GM18511 (cell line): ENCODE measurements around the gene ST3GAL3.

Experiments
- ATAC-seq: cut with Tn5 transposase; IDR thresholded peaks from one replicate; pipeline ENCODE4 v1.9.1; 2021; ENCODE audit warnings: mild to moderate bottlenecking, moderate library complexity; ENCODE audit not compliant: unreplicated experiment

Gene ST3GAL3

DNA sequence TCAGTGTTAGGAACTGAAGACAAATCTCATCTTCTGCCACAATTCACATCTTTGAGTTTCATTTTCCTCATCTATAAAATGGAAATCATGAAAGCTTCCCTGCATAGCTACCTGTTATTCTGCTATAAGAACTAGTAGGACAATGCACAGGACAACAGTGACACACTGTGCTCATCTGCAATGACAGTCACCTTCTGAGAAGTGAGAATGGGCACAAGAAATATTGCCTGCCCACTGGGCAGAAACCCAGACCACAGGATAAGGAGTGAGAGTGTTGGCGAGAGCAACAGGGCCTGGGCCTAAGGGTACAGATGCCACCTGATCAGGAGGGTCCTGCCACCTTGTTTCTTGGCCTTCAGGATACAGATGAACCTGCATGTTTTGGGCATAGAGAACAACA is 203.0 kb downstream of the ST3GAL3 start:
- no peak for ATAC-seq

DNA sequence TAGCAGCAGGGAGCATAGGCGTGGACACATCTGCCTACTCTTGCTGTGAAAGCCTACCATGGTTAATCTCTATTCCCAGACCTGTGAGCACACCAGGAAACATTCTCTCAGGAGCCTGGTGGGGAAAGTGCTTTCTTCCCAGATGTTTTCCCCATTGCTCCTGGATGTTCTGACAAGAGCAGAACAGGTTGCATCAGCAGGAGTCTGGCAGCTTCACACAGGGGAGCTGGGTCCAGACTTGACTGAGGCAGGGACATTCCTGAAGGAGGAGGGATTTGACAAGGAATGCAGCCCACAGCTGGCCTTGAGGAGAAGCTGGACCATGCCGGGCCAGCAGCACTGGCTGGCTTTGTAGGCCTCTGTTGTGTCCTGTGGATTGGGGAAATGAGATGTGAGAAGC is 205.3 kb downstream of the ST3GAL3 start:
- ATAC-seq = no peak

DNA sequence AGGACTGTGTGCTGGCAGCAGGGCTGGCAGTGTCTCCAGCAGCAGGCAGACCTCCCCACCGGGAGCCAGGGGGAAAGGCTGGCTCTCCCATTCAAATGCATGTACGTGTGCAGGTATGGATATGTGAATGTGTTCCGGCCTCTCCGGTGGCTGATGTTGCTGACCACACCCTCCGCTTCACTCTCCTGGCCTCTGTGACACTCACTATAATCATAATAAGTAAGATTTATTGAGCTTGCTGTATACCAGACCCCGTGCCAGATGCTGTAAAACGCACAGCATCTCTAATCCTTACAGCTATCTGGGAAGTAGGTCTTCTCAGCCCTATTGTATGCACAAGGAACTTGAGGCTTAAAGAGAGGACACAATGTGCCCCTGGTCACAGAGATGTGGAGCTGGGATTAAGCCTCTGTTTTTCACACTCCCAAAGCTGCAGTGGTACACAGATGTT is 205.7 kb downstream of the ST3GAL3 start:
- no peak for ATAC-seq

DNA sequence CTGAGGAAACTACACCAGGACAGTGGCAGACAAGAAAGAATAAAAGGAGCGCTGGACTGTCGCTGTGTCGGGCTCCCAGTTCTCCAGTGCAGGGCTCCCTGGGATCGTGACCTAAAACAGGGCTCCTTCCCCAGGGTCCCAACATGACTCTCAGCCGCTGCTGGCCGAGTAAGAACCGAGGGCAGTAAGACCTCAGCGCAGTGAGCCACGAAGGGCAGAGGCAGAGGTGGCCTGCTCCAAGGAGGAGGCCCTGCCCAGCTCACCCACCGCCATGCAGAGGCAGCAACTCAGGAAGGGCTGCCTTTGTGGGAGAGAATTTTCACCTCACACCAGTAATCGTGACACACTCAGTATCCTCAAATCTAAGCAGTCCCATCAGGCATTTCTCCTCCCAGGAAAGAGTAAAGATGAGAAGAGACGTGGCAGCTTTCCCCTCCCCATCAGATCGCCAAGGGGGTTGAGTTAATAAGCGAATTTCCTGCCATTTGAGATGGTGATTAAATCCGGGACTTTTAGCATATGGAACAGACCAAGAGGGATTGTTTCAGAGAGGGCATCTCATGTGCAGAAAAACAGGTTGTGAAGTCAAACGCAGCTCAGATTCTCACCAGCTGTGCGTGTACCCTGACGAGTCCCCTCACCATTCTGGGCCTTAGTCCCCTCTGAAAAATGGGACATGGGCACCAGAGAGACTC is 206.5 kb downstream of the ST3GAL3 start:
- ATAC-seq = no peak

DNA sequence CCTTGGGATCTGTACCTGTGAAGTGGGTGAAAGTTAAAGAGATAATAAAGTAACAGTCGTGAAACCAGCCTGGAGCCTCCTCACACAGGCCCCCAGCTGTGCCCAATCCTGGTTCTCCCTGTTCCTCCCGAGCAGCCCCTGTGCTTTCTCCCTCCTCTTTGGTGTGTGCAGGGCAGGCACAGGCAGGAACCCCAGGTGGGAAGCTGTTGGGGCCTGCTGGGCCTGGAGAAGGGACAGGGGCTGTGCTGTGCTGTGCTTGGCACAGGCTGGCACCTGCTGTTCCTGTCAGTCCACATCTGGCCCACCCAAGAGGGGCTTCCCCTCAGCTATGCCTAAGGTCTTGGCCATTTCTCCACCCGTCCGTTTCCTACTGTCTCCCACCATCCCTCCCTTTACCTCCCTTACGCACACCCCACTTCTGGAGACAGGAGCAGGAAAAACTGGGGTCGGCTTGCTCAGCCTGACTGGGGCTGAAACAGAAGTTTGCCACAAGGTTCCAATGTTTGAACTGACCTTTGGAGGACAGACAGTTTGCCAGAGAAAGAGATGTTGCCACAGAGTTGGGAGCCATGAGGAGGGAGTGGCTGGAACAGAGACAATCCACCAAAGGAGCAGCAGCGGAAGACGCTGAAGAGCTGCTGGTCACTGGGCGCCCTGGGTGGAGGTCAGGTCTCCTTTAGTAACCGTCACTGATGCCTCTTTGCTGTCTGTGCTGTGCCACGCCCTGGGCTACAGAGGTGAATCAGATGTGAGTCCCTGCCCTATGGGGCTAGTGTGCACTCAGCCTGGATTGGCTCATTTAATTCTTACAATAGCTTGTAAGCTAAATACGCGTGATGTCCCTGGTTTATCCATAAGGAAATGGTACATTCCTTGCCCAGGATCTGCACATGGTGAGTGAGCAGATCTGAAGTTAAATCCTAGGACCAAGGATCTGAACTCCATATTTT is 207.5 kb downstream of the ST3GAL3 start:
- no peak for ATAC-seq

DNA sequence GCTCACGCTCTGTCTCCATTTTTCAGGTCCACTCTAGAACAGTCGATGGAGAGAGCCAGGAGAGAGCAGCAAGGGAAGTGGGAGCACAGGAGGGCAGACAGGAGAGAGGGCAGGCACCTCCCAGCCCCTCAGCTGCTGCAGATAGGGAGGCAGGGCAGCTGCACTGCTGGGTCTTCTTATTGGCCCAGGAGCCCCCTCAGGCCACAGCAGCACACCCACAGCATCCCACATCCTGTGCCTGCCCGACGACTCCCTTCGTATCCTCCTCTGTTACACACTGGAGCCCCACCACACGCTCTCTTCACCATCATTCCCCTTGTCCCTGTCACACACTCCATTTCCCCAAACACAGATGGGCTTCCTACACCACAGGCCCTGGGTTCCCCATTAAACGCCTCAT is 212.6 kb downstream of the ST3GAL3 start:
- no peak for ATAC-seq

DNA sequence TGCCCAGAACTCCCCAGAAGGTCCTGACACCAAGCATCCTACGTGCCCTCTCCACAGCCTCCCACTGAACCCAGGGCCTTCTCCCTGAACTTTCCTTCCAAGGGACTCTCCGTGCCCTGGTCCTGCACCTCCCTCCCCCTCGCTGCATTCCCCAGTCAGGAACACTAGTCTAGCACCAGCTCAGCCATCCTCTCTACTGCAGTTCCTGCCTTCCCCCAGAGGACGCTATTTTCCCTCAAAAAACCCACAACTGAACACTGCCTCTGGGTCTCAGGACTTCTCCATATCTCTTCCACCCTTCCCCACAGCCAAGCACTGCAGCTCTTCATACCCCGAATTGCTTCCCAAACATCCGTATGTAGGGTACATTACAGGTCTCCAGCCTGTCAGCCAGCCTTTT is 213.7 kb downstream of the ST3GAL3 start:
- ATAC-seq = no peak

DNA sequence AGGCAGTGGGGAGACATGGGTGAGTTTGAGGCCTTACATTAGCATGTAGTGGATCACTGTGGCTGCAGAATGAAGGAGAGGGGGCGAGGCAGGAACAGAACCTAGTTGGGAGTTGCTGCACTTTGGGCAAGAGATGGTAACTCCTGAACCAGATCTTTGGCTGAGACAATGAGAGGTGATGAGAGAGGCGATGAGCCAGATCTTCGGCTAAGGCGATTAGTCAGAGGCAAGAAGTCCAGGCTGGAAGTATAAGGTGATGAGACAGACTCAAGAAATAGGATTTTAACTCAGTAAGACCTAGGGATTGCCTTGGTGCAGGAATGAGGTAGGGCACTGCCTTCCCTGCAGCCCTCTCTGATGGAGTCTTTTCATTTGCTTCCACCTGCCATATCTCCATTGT is 217.2 kb downstream of the ST3GAL3 start:
- no peak for ATAC-seq

DNA sequence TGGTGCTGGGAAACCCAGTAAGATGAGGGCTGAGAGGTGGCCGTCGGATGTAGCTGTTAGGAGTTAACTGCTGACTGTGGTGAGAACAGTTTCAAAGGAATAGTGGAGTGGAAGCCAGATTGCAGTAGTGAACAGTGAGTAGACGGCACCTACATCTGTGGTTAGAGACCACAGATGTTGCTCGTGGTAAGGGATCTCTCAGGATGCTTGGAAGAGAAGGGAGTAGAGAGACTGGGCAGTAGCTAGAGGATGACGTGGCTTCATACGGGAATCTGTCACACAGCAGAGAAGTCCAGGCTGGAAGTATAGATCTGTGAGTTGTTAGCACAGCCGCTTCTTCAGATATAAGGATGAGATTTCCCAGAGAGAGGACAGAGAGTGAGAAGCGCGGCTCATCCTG is 218.5 kb downstream of the ST3GAL3 start:
- no peak for ATAC-seq

DNA sequence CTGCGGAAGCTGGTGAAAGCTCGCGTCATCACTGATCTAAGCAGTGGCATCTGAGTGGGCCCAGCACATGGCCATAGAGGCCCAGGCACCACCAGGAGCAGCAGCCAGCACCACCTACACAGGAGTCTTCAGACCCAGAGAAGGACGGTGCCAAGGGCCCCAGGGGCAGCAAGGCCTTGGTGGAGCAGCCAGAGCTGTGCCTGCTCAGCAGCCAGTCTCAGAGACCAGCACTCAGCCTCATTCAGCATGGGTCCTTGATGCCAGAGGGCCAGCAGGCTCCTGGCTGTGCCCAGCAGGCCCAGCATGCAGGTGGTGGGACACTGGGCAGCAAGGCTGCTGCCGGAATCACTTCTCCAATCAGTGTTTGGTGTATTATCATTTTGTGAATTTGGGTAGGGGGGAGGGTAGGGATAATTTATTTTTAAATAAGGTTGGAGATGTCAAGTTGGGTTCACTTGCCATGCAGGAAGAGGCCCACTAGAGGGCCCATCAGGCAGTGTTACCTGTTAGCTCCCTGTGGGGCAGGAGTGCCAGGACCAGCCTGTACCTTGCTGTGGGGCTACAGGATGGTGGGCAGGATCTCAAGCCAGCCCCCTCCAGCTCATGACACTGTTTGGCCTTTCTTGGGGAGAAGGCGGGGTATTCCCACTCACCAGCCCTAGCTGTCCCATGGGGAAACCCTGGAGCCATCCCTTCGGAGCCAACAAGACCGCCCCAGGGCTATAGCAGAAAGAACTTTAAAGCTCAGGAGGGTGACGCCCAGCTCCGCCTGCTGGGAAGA is 223.0 kb downstream of the ST3GAL3 start:
- ATAC-seq = no peak

DNA sequence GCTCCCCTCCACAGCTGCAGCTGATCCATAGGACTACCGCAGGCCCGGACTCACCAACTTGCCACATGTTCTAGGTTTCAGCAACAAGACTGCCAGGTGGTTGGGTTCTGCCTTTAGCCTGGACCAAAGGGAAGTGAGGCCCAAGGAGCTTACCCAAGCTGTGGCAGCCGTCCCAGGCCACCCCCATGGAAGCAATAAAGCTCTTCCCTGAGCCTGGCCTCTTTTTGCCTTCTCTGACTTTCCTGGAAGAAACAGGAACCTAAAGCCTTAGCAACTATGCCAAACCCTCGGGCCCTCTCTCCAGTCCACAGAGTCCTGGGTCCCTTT is 223.6 kb downstream of the ST3GAL3 start:
- ATAC-seq = no peak

DNA sequence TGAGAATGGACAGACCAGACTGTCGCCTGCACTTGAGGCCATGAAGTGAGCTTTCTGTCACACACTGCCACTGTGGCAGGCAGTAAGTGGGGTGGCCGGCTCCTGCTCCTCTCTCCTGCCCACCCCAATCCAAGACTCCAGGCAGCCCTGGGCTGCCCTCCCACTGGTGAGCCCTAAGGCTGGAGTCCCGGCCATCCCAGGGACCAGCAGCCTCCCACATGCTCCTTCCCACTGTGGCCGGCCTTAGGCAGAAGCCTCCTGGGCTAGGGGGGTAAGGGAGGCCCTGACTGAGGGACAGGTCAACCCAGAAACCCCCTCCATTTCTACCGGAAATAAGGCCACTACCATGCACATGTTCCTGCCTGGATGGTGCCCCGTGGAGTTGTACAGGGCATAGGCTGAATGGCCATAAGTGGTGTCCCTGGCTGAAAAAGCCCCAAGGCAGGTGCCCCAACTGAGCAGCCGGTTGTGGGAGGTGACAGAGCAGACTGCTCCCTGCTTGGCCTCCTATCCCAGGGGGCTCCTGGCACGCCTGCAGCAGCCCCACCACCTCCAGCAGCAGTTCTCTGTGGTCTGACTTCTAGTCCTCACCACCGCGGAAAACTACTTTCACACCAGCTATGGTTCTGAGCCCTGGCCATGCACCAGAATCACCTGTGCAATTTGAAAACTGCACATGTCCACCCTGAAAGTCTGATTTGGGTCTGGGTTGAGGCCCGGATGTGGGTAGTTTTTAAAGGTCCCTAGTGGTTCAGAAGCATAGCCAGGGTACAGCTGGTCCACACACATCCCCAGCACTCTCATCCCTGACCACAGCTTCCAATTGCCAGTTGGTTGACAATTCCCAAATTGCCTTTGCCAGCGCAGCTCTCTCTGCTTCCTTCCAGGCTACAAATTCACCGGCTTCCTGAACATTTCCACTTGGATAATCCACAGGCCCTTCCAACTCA is 224.7 kb downstream of the ST3GAL3 start:
- ATAC-seq = no peak

DNA sequence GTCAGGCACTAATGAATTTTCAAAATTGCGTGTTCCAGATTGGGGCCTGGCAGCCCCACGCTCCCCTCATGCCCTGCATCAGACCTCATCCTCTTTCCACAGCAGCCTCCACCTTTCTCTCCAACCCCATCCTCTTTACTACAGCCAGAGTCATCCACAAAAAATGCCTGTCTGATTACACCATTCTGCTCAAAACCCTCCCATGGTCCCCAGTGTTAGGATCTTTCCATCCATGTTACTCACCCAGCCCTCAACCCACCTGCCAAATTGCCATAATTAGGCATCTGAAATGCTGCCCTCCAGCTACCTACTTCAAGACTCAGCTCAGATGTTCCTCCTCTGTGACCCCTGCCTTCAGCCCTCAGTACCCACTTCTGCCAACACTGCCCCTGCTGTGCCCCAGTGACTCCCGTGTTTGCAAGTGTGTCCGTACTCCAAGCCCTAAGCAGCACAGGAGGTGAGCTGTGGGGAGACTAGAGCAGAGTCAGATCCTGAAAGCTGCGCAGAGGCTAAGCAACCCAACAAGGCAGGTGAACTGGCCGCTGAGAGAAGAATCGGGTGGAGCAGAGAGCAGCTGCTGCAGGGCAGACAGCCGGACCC is 225.6 kb downstream of the ST3GAL3 start:
- ATAC-seq = no peak

DNA sequence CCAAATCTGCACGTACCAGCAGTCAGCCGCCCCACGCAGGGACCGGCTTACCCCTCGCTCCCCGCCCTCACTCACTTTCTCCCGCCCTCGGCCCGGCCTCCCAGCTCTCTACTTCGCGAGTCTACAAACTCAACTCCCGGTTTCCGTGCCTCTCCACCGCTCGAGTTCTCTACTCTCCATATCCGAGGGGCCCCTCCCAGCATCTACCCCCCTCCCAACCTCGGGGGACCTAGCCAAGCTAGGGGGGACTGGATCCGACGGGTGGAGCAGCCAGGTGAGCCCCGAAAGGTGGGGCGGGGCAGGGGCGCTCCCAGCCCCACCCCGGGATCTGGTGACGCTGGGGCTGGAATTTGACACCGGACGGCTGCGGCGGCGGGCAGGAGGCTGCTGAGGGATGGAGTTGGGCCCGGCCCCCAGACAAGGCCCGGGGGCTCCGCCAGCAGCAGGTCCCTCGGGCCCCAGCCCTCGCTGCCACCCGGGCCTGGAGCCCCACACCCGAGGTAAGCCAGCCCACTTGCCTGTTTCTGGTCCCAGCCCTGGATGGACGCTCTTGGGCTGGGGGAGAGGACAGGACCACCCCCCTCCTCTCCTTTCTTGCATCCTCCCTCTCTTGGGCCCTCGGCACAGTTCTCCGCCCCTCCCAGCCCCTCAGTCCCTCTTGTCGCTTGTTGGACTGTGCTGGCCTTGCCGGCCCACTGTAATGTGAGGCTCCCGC is 226.2 kb downstream of the ST3GAL3 start, which contains the start of gene ARTN:
ARTN (plus strand) TSS at position 416 of the 715 bp plus-strand sequence. CDS start 1,856 bp downstream, outside the sequence.
- ATAC-seq = no peak

DNA sequence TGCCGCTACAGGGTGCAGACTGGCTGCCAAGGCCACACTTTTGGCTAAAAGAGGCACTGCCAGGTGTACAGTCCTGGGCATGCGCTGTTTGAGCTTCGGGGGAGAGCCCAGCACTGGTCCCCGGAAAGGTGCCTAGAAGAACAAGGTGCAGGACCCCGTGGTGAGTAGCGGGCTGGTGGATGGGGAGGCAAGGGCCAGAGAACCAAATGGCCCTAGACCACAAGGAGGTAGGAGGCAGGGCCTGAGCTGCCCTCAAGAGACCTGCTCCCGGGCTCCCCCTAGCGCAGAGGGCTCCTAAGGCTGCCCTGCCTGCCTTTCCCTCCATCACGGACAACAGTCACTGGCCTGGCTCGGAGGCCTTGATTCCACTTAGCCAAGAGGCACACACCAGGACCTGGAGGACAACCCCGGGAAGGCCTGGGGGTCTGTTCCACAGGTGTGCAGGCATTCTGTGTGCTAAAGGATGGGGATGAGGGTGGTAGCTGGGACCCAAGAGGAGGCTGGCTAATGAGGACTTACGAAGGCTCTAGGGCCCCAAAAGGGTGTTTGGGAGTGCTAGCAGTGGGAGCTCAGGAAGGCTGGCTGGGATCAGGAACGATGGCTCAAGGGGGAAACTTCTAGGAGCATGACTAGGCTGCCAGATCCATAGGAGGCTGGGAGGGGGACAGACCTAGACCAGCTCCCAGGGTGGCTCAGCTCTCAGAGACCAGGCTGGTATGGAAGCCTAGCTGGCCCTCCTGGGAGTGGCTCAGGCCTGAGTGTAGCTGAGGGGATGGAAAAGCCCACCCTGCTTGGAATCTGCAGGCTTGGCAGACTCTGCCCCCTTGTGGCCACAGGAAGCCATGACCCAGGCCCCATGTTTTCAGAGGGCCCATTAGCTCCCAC is 227.0 kb downstream of the ST3GAL3 start:
- ATAC-seq = no peak

DNA sequence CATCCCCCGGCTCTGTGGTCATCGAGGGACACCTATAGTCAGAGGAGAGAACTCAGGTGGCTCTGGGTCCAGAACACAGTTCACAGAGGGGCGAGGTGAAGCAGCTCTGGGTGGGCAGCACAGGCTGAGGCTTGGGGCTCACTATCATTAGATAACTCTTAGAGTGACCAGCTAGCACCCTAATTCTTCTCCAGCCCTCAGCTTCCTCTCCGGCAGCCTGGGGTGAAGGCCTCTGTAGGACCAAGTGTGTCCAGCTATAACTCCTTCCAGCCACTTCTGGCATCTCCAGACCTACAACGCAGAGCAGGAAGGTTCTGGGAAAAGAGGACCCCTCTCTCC is 227.6 kb downstream of the ST3GAL3 start:
- no peak for ATAC-seq

DNA sequence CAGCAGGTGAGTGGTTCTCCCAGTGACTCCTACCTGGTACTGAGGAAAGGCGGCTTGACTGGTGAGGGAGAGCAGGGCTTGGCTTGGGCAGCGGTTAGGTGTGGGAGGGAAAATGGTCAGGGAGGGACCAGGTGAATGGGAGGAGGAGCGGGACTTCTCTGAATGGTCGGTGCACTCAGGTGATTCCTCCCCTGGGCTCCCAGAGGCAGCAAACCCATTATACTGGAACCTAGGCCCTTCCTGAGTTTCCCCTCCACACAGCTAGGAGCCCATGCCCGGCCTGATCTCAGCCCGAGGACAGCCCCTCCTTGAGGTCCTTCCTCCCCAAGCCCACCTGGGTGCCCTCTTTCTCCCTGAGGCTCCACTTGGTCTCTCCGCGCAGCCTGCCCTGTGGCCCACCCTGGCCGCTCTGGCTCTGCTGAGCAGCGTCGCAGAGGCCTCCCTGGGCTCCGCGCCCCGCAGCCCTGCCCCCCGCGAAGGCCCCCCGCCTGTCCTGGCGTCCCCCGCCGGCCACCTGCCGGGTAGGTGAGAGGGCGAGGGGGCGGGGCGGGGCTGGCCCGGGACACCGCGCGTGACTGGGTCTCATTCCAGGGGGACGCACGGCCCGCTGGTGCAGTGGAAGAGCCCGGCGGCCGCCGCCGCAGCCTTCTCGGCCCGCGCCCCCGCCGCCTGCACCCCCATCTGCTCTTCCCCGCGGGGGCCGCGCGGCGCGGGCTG is 228.5 kb downstream of the ST3GAL3 start:
- no peak for ATAC-seq
